ELR (cell line): ENCODE measurements around the gene TNFRSF25.

Experiments
- DNase-seq: peaks from one replicate; pipeline ENCODE4 v3.0.0-alpha.2; 2015; ENCODE audit warnings: low read depth

Gene TNFRSF25

GRCh38 chr1:6488602-6489382 is 22.8 kb upstream of the TNFRSF25 start:
- no peak for DNase-seq

GRCh38 chr1:6487804-6488484 is 22.0 kb upstream of the TNFRSF25 start:
- DNase-seq = no peak

GRCh38 chr1:6486433-6487011 is 20.5 kb upstream of the TNFRSF25 start:
- peak; percentile 91 for DNase-seq

- peak; percentile 44 for DNase-seq
These were observed 19.5 kb upstream of the TNFRSF25 start for GRCh38 chr1:6485168-6486101.

GRCh38 chr1:6484826-6485167 is 18.8 kb upstream of the TNFRSF25 start:
- DNase-seq = no peak

GRCh38 chr1:6483761-6484117 is 17.8 kb upstream of the TNFRSF25 start:
- no peak for DNase-seq

- no peak for DNase-seq
These were observed 17.2 kb upstream of the TNFRSF25 start for GRCh38 chr1:6483017-6483760.

- DNase-seq = no peak
These were observed 15.8 kb upstream of the TNFRSF25 start for GRCh38 chr1:6481820-6482219.

GRCh38 chr1:6477039-6477820 is 11.3 kb upstream of the TNFRSF25 start:
- no peak for DNase-seq

- DNase-seq = no peak
These were observed 10.5 kb upstream of the TNFRSF25 start for GRCh38 chr1:6476483-6476882.

GRCh38 chr1:6475381-6476133 is 9.6 kb upstream of the TNFRSF25 start:
- DNase-seq = peak; percentile 60

- no peak for DNase-seq
These were observed 8.9 kb upstream of the TNFRSF25 start for GRCh38 chr1:6474815-6475282.

- DNase-seq = no peak
These were observed 8.2 kb upstream of the TNFRSF25 start for GRCh38 chr1:6473974-6474814.

GRCh38 chr1:6473156-6473555 is 7.2 kb upstream of the TNFRSF25 start:
- DNase-seq = no peak

- DNase-seq = no peak
These were observed 6.4 kb upstream of the TNFRSF25 start for GRCh38 chr1:6472391-6472790.

GRCh38 chr1:6471970-6472368 is 6.0 kb upstream of the TNFRSF25 start:
- no peak for DNase-seq

- DNase-seq = no peak
These were observed 5.4 kb upstream of the TNFRSF25 start for GRCh38 chr1:6471086-6471969.
